ENCODE measurements around the gene GNPTG.

GNPTG gene

DNA sequence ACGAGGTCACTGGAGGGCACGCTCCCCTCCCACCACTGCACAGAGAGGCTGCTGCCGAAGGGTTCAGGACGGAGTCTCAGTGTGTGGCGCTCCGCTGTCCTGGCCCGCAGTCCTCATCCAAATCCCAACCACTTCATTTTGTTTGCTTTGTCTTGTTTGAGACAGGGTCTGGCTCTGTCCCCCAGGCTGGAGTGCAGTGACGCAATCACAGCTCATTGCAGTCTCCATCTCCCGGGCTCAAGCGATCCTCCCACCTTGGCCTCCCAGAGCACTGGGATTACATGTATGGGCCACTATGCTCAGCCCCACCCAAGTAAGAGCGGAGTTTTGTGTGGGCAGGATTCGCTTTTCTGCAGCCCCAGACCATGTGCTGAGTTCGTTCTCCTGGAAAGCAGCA is 50.0 kb downstream of the GNPTG start:
- no peak for DNase-seq

DNA sequence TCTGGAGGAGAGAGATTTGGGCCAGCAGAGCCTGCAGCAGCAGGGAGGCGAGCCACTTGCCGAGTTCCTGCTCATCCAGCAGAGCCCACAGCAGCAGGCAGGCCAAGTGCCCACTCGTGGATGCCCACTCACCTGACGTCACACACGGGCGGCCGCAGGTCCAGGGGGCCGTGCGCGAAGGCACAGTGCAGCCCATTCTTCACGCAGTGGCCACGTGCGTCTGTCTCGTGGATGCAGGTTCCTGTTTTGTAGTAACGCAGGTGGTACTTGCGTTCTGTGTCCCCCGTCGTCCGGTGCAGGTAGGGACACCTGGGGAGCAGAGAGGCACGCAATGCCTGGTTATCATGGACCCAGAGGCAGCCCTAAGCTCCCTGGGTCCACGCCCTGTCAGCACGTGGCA is 51.3 kb downstream of the GNPTG start:
- no peak for DNase-seq

DNA sequence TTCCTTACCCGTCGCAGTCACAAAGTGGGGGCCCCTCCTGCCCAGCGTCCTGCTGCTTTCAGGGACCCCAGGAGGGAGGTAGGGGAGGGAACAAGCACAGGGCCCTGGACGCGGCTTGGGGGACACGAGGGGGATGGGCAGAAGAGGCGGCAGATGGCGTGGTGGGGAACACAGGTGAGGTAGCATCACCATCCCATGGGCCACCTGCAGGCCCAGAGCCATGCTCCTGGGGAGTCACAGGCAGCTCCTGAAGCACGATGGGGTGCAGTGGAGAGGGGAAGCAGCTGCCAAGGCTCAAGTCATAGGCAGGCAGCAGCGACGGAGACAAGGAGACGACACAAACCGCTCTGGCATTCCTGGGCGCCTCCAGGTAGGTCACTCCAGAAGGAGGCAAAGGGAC is 52.0 kb downstream of the GNPTG start:
- DNase-seq: no peak

DNA sequence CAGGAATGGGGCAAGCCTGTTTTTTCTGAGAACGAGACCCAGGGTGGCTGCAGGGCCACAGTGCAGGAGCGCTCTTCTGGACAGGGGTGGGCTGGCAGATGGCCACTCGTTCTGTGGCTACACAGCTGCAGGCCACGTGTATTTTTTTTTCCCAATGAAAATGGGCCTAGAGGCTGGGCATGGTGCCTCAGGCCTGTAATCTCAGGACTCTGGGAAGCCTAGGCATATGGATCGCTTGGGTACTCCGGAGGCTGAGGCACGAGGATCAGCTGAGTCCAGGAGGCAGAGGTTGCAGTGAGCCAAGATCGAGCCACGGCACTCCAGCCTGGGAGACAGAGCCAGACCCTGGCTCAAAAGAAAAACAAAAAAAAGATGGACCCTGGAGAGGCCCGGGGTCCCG is 56.0 kb downstream of the GNPTG start:
- no peak for DNase-seq

DNA sequence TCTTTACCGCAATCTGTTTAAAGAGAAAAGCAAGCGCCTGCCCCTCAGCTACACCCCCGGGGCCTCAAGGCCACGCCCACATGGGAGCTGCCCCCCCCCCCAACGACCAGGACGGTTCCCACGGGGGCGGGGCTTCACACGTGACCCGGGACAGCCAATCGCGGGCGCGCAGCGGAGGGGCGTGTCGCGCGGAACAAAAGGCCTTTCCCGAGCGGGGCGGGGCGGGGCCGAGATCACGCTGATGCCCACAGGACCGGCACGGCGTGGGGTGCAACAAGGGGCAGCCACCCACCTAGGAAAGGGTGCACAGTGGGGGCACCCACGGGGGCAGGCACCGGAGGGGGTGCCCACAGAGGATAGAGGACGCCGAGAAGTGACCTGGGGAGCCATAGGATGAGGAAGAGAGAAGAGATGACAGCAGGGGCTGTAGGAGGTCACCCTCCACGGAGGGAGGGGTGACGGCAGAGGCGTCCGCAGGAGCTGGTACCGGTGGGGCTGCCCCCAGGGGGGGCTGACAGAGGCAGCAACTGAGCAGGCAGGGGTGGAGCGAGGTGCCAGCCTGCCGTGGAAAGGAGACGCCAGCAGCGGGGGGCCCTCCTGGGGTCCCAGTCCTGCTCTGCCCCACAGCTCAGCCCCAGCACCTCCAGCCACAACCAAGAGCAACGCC is 56.6 kb downstream of the GNPTG start:
- DNase-seq: no peak

DNA sequence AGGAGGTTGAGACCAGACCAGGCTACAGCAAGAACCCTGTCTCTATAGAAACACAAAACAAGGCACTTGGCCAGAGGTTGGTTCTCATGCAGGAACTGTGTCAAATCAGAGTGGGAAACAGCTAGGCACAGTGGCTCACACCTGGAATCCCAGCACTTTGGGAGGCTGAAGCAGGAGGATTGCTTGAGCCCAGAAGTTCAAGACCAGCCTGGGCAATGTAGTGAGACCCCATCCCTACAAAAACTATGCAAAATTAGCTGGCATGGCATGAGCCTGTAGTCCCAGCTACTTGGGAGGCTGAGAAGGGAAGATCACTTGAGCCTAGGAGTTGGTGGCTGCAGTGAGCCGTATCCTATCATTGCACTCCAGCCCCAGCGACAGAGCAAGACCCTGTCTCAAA is 61.1 kb downstream of the GNPTG start:
- no peak for DNase-seq

All from SIG-M5 (cell line).